Measurements from ENCODE around the gene SLC27A1. TPM values are rescaled to one million over a fixed set of nuclear protein-coding genes. Genes with fewer than 3 reads are reported as not detected.
"Not testable (repeated sequence)": the region's sequence is repeated elsewhere in the genome, so short reads cannot be mapped to it uniquely, and the experiment has no call there.

SLC27A1 gene
- total and polyA plus RNA-seq, 4 experiments from 2014 or later = 5.2 to 10.1 (median 7.9) TPM

DNA sequence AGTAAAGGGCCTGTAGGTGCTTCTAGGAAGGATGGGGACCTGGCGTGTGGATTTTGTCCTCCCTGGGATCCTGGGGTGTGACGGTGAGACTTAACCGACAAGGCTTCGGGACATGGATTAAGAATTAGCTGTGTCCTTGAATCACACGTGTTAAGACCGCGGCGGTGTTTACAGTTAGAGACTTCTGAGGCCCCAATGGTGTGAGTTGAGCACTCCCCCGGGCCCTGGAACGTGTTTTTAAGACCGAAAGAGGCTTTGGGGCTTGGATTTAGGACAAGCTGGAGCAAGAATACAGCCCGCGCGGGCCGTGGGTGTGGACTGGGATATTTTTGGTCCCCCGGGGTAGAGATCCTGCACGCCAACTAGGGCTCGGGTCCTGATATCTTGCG is 1.2 kb upstream of the SLC27A1 start:
- no peaks in the 10 kb centered on the region for H3K27me3 Mint-ChIP-seq
- ChIA-PET CTCF (ENCODE audit: partially characterized antibody) (interaction anchor here (0.7 to 5.3 kb wide), 6 partner anchors 20 to 209 kb away, joined by 3 to 50 read pairs (median 3); partner anchors contain the start of genes CCDC194 and TMEM221), POLR2A (ENCODE audit: partially characterized antibody) (interaction anchor here (1.0 to 1.6 kb wide), 2 partner anchors 49 to 134 kb away, joined by 3 to 11 read pairs; partner anchors contain the start of gene MVB12A)
- peak overlapping the region; percentile 82 to 99 (median 96) for H3K27ac Mint-ChIP-seq
- intact Hi-C loops (cut with micrococcal nuclease) = loop anchor here (1.0 to 10.0 kb wide), 4 partner anchors 78 to 386 kb away; partner anchors contain the start of genes COLGALT1 and RPL18A
- Histone ChIP-seq H3K27me3 (ENCODE audit: insufficient read depth, low read length) (no peaks in the 10 kb centered on the region), H3K4me1 (ENCODE audit: insufficient read depth, low read length) (peaks cover 15% of the 10 kb centered on the region), H3K36me3 (ENCODE audit: insufficient read depth, low read length) (no peaks in the 10 kb centered on the region), H3K27ac (ENCODE audit: low read depth, low read length) (peak overlapping the region; percentile 65), H3K9me3 (ENCODE audit: control insufficient read depth in 1 of 2, low read length in 2 of 2) (no peaks in the 10 kb centered on the region), H3K4me3 (ENCODE audit: low read length in 2 of 2) (peak overlapping the region; percentile 1 to 93)
- no peaks in the 10 kb centered on the region for H3K9me3 Mint-ChIP-seq
- H3K4me1 Mint-ChIP-seq = peaks cover 9 to 42% (median 22%) of the 10 kb centered on the region in 4 donors
- H3K4me3 Mint-ChIP-seq = peak overlapping the region; percentile 95 to 100 (median 96)
- no peak for DNase-seq
- peaks cover 0 to 3% of the 10 kb centered on the region in 2 donors for H3K36me3 Mint-ChIP-seq

DNA sequence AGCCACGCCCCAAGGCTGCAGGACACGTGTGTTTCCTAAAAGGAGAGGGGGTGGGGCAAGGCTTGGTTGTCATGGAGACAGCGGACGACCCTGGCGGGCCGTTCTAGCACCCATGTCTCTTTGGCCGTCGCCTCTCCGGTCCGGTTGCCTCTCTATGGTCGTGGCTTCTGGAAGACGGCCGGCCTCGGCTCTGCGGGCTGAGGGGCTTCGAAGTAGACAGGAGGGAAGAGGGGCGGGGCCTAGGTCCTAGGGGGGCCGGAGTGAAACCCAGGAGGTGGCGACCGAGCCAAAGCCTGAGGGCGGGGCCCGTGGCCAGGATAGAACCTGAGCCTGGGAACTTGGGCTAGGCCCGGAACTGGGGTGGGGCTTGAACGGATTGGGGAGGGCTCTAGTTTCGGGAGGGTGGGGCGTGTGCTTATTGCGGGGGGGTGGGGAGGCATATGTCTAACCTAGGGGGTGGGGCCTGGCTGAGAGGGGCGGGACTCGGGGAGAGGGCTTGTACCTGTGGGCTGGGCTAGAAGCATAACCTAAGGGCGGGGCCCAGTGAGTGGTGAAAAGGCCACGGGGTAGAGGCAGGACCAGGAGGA is 750 bp upstream of the SLC27A1 start:
- Mint-ChIP-seq H3K4me1 (peaks cover 9 to 42% (median 22%) of the 10 kb centered on the region in 4 donors), H3K27ac (peak overlapping the region; percentile 82 to 99 (median 96)), H3K9me3 (no peaks in the 10 kb centered on the region), H3K27me3 (no peaks in the 10 kb centered on the region), H3K4me3 (peak overlapping the region; percentile 95 to 100 (median 96)), H3K36me3 (peaks cover 0 to 3% of the 10 kb centered on the region in 2 donors)
- ChIA-PET CTCF (ENCODE audit: partially characterized antibody) (interaction anchor here (0.7 to 5.3 kb wide), 6 partner anchors 21 to 209 kb away, joined by 3 to 50 read pairs (median 3); partner anchors contain the start of genes CCDC194 and TMEM221), POLR2A (ENCODE audit: partially characterized antibody) (interaction anchor here (1.0 to 1.6 kb wide), 4 partner anchors 20 to 134 kb away, joined by 3 to 11 read pairs (median 3); partner anchors contain the start of gene MVB12A)
- Histone ChIP-seq H3K4me3 (ENCODE audit: low read length in 2 of 2) (peak overlapping the region; percentile 91 to 93), H3K27me3 (ENCODE audit: insufficient read depth, low read length) (no peaks in the 10 kb centered on the region), H3K36me3 (ENCODE audit: insufficient read depth, low read length) (no peaks in the 10 kb centered on the region), H3K27ac (ENCODE audit: low read depth, low read length) (peak overlapping the region; percentile 65), H3K4me1 (ENCODE audit: insufficient read depth, low read length) (peaks cover 15% of the 10 kb centered on the region), H3K9me3 (ENCODE audit: control insufficient read depth in 1 of 2, low read length in 2 of 2) (no peaks in the 10 kb centered on the region)
- peak in 4 of 5 donors; percentile 90 to 99 (median 92) for DNase-seq
- intact Hi-C loops (cut with micrococcal nuclease) = loop anchor here (1.0 to 10.0 kb wide), 7 partner anchors 19 to 385 kb away; partner anchors contain the start of genes COLGALT1, GTPBP3, PGLS and RPL18A

DNA sequence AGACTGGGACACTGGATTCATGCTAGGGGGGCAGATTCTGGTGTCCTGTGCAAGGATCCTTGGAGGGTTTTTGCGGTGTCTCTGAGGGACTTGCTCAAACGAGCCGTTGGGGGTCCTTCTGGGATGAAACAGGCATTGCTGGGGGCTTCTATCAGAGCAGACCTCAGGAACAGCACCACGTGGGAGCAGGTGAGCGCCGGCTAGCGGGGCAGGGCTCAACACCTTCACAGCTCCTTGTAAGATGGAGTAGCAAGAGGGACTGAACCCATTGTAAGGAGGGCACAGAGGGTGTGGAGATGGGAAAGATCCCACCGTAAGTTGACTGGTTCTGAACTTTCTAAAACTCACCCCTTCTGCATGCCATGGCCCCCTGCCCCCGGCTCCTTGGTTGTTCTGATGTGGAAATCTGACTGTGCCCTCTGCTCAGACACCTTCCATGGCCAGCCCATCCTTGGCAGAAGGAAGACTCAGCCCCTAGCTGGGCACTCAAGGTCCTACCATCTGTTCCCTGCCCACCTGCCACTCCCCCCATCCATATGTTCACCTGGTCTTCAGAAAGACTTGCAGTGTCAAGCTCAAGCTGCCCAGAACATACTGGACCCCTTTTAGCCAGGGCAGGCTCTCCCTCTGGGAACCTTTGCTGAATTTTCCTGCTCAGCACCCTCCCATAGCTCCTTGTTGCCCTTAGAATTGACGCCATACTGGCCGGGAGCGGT is 1.2 kb downstream of the SLC27A1 start:
- peaks cover 11% of the 10 kb centered on the region for H3K4me1 ChIP-seq (ENCODE audit: insufficient read depth, low read length)
- no peaks in the 10 kb centered on the region for H3K27me3 Mint-ChIP-seq
- no peaks in the 10 kb centered on the region for H3K36me3 ChIP-seq (ENCODE audit: insufficient read depth, low read length)
- peak overlapping the region; percentile 88 to 99 (median 96) for H3K4me3 Mint-ChIP-seq
- H3K9me3 ChIP-seq (ENCODE audit: control insufficient read depth in 1 of 2, low read length in 2 of 2) = no peaks in the 10 kb centered on the region
- ChIA-PET CTCF (ENCODE audit: partially characterized antibody) (interaction anchor here (0.7 to 1.1 kb wide), 4 partner anchors 10 to 127 kb away, joined by 3 to 5 read pairs (median 4); no protein-coding TSS in a partner anchor), POLR2A (ENCODE audit: partially characterized antibody) (interaction anchor here (0.6 to 1.5 kb wide), 4 partner anchors 23 to 134 kb away, joined by 3 to 5 read pairs (median 4); partner anchors contain the start of gene MVB12A)
- no peaks in the 10 kb centered on the region for H3K9me3 Mint-ChIP-seq
- H3K36me3 Mint-ChIP-seq = peaks cover 0 to 3% of the 10 kb centered on the region in 2 donors
- H3K27me3 ChIP-seq (ENCODE audit: insufficient read depth, low read length) = no peaks in the 10 kb centered on the region
- intact Hi-C loops (cut with micrococcal nuclease) = loop anchor here (2.0 kb wide), 1 partner anchor 17 kb away; no protein-coding TSS in a partner anchor
- peak overlapping the region in 4 of 7 donors; percentile 57 to 84 (median 82) for H3K27ac Mint-ChIP-seq
- no peak overlapping the region for H3K27ac ChIP-seq (ENCODE audit: low read depth, low read length)
- H3K4me3 ChIP-seq (ENCODE audit: low read length in 2 of 2) = no peak overlapping the region
- no peak for DNase-seq
- H3K4me1 Mint-ChIP-seq = peaks cover 9 to 37% (median 18%) of the 10 kb centered on the region in 4 donors

DNA sequence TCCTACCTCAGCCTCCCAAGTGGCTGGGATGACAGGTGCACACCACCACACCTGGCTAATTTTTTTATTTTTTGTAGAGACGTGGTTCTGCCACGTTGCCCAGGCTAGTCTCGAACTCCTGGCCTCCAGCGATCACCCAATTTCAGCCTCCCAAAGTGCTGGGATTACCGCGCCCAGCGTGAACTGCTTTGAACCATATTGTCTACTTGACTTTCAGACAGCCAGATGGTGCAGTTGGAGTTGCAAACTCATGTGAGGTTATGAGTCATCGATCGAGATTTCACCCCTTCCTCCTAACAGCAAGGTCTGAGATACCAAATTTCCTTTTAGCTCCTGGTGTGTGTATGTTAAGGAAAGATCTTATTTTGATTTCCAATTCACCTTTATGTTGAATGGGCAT is 2.7 kb downstream of the SLC27A1 start:
- Histone ChIP-seq H3K9me3 (ENCODE audit: control insufficient read depth in 1 of 2, low read length in 2 of 2) (no peaks in the 10 kb centered on the region), H3K27me3 (ENCODE audit: insufficient read depth, low read length) (no peaks in the 10 kb centered on the region), H3K4me1 (ENCODE audit: insufficient read depth, low read length) (peaks cover 11% of the 10 kb centered on the region), H3K36me3 (ENCODE audit: insufficient read depth, low read length) (no peaks in the 10 kb centered on the region), H3K4me3 (ENCODE audit: low read length in 2 of 2) (no peak overlapping the region), H3K27ac (ENCODE audit: low read depth, low read length) (no peak overlapping the region)
- POLR2A ChIA-PET (ENCODE audit: partially characterized antibody) = no interaction called here
- Mint-ChIP-seq H3K4me3 (peak overlapping the region in 2 of 8 donors; percentile 5 to 52), H3K9me3 (no peaks in the 10 kb centered on the region), H3K36me3 (peaks cover 0 to 3% of the 10 kb centered on the region in 2 donors), H3K27me3 (no peaks in the 10 kb centered on the region), H3K4me1 (peaks cover 9 to 37% (median 18%) of the 10 kb centered on the region in 4 donors), H3K27ac (peak overlapping the region in 3 of 7 donors; percentile 41 to 47 (median 44))
- no peak for DNase-seq
- CTCF ChIA-PET (ENCODE audit: partially characterized antibody) = interaction anchor here (1.7 kb wide), 1 partner anchor 9 kb away, joined by 4 read pairs; no protein-coding TSS in a partner anchor
- intact Hi-C loops (cut with micrococcal nuclease) = no loop called here

DNA sequence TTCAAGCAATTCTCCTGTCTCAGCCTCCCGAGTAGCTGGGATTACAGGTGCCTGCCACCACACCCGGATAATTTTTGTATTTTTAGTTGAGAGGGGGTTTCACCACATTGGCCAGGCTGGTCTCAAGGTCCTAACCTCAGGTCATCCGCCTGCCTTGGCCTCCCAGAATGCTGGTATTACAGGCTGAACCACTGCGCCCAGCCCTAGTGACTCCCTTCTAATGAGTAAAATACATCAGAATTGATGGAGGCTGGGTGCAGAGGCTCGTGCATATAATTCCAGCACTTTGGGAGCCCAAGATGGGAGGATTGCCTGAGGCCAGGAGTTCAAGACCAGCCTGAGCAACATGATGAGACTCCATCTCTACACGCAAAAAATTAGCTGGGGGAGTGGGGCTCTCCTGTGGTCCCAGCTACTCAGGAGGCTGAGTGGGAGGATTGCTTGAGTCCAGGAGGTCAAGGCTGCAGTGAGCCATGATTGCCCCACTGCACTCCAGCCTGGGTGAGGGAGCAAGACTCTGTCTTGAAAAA is 4.8 kb downstream of the SLC27A1 start:
- intact Hi-C loops (cut with micrococcal nuclease); H3K27ac ChIP-seq (ENCODE audit: low read depth, low read length); H3K4me3 Mint-ChIP-seq; H3K36me3 Mint-ChIP-seq; H3K27me3 Mint-ChIP-seq; H3K36me3 ChIP-seq (ENCODE audit: insufficient read depth, low read length); H3K27me3 ChIP-seq (ENCODE audit: insufficient read depth, low read length); H3K9me3 Mint-ChIP-seq; POLR2A ChIA-PET (ENCODE audit: partially characterized antibody); CTCF ChIA-PET (ENCODE audit: partially characterized antibody); DNase-seq; H3K4me3 ChIP-seq (ENCODE audit: low read length in 2 of 2); H3K9me3 ChIP-seq (ENCODE audit: control insufficient read depth in 1 of 2, low read length in 2 of 2): not testable (repeated sequence)
- peak overlapping the region in 1 of 7 donors; percentile 22 for H3K27ac Mint-ChIP-seq
- peaks cover 11% of the 10 kb centered on the region for H3K4me1 ChIP-seq (ENCODE audit: insufficient read depth, low read length)
- peaks cover 4 to 17% (median 9%) of the 10 kb centered on the region in 4 donors for H3K4me1 Mint-ChIP-seq

DNA sequence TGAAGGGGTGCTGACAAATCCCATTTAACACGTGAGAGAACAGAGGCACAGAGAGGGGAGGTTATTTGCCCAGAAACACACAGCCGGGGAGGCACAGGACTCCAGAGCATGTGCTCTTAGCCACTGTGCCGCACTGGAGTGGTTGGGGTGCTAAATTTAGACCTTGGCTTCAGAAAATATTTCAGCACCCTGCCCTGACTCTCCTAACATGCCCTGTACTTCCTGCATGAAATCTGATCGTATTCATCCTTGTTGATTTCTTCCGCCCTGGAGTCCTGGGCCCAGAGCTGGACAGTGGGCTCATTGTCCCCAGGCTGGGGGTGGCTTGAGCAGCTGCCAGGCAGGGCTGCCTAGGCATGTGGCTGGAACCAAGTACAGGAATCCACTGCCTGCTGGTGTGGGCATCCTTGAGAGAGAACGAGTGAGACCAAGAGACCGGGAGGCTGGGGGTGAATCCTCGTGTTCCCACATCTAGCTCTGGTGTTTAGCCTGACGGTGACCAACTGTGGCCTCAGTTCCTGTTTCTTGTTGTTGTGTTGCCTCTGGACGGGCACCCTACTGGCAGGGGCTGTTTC is 5.3 kb downstream of the SLC27A1 start:
- CTCF ChIA-PET (ENCODE audit: partially characterized antibody) = no interaction called here
- Histone ChIP-seq H3K9me3 (ENCODE audit: control insufficient read depth in 1 of 2, low read length in 2 of 2) (no peaks in the 10 kb centered on the region), H3K27ac (ENCODE audit: low read depth, low read length) (no peak overlapping the region), H3K27me3 (ENCODE audit: insufficient read depth, low read length) (no peaks in the 10 kb centered on the region), H3K4me1 (ENCODE audit: insufficient read depth, low read length) (peaks cover 11% of the 10 kb centered on the region), H3K4me3 (ENCODE audit: low read length in 2 of 2) (no peak overlapping the region), H3K36me3 (ENCODE audit: insufficient read depth, low read length) (no peaks in the 10 kb centered on the region)
- H3K27me3 Mint-ChIP-seq = no peaks in the 10 kb centered on the region
- H3K4me1 Mint-ChIP-seq = peaks cover 4 to 17% (median 8%) of the 10 kb centered on the region in 4 donors
- peak overlapping the region in 1 of 7 donors; percentile 23 for H3K27ac Mint-ChIP-seq
- POLR2A ChIA-PET (ENCODE audit: partially characterized antibody) = no interaction called here
- no peaks in the 10 kb centered on the region for H3K9me3 Mint-ChIP-seq
- no peak overlapping the region for H3K4me3 Mint-ChIP-seq
- intact Hi-C loops (cut with micrococcal nuclease) = no loop called here
- no peaks in the 10 kb centered on the region for H3K36me3 Mint-ChIP-seq
- no peak for DNase-seq
